BJ (cell line): ENCODE results near the gene MRM1. TPM values are rescaled to one million over a fixed set of nuclear protein-coding genes. Genes with fewer than 3 reads are reported as not detected.

Experiments
- CTCF ChIA-PET: fragments of 350-600 bp; formaldehyde crosslinking; extraction: SDS; loops from one replicate; lab custom pipeline; 2021; ENCODE audit warnings: antibody characterized with exemption, inconsistent platforms; lab: Yijun Ruan, JAX
- POLR2A ChIA-PET: fragments of 300-600 bp; sonication (Branson Sonifier 250); formaldehyde crosslinking; extraction: SDS; loops from one replicate; lab custom pipeline; 2021; ENCODE audit warnings: antibody characterized with exemption; lab: Charles Lee
- DNase-seq: peaks from one replicate; pipeline ENCODE4 v3.0.0-alpha.2; 2011; ENCODE audit warnings: low read depth
- H3K27me3 ChIP-seq: 2 replicates; pipeline ENCODE4 v1.6.0; 2011; ENCODE audit warnings: low read length; ENCODE audit not compliant: control insufficient read depth, insufficient read depth
- H3K36me3 ChIP-seq: 2 replicates; pipeline ENCODE4 v1.5.1; 2011; ENCODE audit warnings: low read length; ENCODE audit not compliant: control insufficient read depth, insufficient read depth
- H3K4me3 ChIP-seq: 2 replicates; pipeline ENCODE4 v1.5.1; 2011; ENCODE audit warnings: low read depth, mild to moderate bottlenecking, control low read depth, low read length
- CTCF ChIP-seq: IDR thresholded peaks from 2 replicates; pipeline ENCODE4 v1.5.1; 2011; ENCODE audit warnings: low read depth, mild to moderate bottlenecking, control low read depth, inconsistent platforms, low read length, moderate library complexity; ENCODE audit not compliant: insufficient read depth
- polyA plus RNA-seq: library from polyadenylated mRNA; depleted of rRNA; stranded (reverse); fragments of >200 nt; gene quantifications from 2 replicates; pipeline ENCODE4 v1.2.3, GENCODE V29; 2011; rRNA removed

Gene MRM1
- polyA plus RNA-seq, 1 experiment = 3.9 TPM

DNA sequence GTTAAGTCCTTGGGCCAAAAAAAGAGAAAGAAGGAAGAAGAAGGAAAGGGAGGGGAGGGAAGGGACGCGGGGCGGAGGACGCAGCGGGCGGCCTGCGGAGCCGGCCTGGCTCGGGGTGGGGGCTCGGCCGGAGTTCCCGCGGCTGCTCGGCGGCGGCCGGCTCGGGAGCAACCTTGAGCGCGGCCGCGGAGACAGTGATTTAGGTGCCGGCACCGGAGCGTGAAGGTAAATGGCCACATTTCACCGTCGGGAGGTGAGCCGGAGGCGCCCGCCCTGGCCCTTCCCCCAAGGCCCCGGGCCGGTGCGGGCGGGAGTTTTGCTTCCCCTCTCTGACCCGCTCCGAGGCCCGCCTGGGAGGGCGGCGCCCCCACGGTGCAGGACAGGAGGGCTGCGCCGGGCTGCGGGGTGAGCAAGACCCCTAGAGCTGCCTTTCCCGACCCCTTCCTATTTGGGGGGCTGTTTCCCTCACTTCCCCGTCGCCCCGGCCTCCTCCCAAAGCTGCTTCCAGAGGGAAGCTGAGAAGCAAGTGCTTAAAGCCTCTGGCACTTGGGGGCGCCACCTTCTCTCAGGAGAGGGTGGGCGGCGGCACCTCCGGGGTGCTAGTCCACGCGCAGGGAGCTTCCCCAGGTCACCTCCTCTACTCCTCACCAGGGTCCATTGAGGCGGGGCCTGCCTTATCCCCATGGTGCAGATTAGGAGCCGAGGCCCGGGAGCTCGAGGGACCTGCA is 56.5 kb downstream of the MRM1 start:
- 0 out of 2 replicates have a peak, but pooled peaks have one; percentile 13 for TF ChIP-seq CTCF
- ChIA-PET POLR2A (no interaction called here), CTCF (no interaction called here)
- no peaks in the 10 kb centered on the region for H3K36me3 ChIP-seq
- peaks cover 30% of the 10 kb centered on the region for H3K27me3 ChIP-seq
- peak overlapping the region; percentile 23; the same call in 1 of the 2 replicates for H3K4me3 ChIP-seq
- DNase-seq = no peak

Other genes starting within 250 kb of the MRM1 start
- not detected in 2 replicates for gene TBC1D3H, start 213.1 kb upstream of the MRM1 start, polyA plus RNA-seq
- 43.6 and 68.6 TPM in 2 replicates for gene ZNHIT3, start 114.9 kb upstream of the MRM1 start, polyA plus RNA-seq
- gene MYO19, start 66.7 kb upstream of the MRM1 start, polyA plus RNA-seq = 32.9 and 46.9 TPM in 2 replicates
- gene PIGW, start 66.6 kb upstream of the MRM1 start, polyA plus RNA-seq = 3.0 and 4.3 TPM in 2 replicates
- 73.7 and 79.8 TPM in 2 replicates for gene GGNBP2, start 56.7 kb upstream of the MRM1 start, polyA plus RNA-seq
- 5.4 and 8.5 TPM in 2 replicates for gene DHRS11, start 9.7 kb upstream of the MRM1 start, polyA plus RNA-seq